ENCODE measurements around the gene ADAMTS14.

- TF ChIP-seq POLR2A (IDR thresholded peaks at IDR 0.05; ENCODE audit: low read depth, low read length) (no peak), POLR2AphosphoS5 (IDR thresholded peaks at IDR 0.05; ENCODE audit: low read depth, low read length) (no peak)
These were observed 90.3 kb downstream of the ADAMTS14 start for GRCh38 chr10:70762441-70763175.

All from GM12892 (cell line).